ENCODE data around the gene UBE2Z. TPM values are rescaled to one million over a fixed set of nuclear protein-coding genes. Genes with fewer than 3 reads are reported as not detected.
"Not testable (repeated sequence)": the region's sequence is repeated elsewhere in the genome, so short reads cannot be mapped to it uniquely, and the experiment has no call there.

The UBE2Z gene
- 61.5 and 70.7 TPM in 2 replicates for total RNA-seq

DNA sequence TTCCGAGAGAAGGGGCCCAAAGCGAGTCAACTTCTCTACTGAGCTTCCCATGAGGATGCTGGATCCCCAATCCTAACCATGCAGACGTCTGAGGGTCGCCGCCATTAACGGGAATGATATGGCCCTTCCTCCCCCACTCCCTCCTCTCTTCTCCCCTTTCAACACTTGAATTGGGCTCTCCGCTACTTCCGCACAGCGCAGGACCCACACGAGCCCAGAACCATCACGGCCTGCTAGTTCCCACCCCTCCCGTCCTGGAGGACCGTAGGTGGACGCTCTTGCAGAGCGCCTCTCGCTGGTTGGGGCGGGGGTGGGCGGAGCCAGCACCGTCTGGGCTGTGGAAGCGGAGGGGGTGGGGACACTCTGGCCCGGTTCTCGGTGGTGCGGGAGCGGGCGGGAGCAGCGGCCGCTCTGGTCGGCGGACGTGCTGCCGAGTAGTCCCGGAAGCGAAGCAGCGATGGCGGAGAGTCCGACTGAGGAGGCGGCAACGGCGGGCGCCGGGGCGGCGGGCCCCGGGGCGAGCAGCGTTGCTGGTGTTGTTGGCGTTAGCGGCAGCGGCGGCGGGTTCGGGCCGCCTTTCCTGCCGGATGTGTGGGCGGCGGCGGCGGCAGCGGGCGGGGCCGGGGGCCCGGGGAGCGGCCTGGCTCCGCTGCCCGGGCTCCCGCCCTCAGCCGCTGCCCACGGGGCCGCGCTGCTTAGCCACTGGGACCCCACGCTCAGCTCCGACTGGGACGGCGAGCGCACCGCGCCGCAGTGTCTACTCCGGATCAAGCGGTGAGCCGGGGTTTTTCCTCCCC is at the start of gene UBE2Z:
Gene UBE2Z, plus strand, starts transcription at position 361 of the 797 bp plus-strand sequence. Its CDS starts 97 bp downstream, at position 458.
- peak; percentile 85 for DNase-seq (ENCODE audit: low read depth, low spot score)

DNA sequence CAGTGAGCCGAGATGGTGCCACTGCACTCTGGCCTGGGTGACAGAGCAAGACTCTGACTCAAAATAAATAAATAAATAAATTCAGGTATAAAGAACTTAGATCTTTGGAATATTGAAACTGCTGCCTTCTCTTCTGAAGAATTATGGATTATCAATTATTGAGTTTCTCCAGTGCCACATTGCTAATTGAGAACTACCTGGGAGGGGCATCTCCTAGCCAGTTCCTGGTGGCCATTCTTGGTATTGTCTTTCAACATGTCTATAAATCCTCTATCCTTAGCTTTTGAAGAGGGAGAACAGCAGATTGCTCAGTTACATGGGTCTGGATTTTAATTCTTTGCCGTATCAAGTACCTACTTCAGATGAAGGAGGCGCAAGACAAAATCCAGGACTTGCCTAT is 48.2 kb upstream of the UBE2Z start:
- no peak for DNase-seq (ENCODE audit: low read depth, low spot score)

DNA sequence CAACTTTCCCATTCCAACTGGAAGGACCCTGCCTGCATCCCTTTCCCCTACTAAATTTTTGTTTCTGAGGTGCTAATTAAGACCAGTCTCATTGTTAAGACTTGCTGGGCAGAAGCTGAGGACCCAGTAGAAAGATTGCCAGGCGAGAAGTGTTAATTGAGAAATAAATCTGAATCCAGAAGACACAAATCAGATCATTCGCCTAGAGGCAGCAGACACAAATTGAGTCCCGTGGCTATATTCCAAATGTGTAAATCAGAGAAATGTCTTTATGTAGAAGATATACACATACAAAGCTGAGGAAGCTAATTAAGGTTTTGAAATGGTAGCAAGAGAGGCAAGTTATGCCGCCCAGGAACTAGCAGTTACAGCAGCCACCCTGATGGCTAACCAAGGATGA is 47.8 kb upstream of the UBE2Z start:
- DNase-seq (ENCODE audit: low read depth, low spot score): no peak

DNA sequence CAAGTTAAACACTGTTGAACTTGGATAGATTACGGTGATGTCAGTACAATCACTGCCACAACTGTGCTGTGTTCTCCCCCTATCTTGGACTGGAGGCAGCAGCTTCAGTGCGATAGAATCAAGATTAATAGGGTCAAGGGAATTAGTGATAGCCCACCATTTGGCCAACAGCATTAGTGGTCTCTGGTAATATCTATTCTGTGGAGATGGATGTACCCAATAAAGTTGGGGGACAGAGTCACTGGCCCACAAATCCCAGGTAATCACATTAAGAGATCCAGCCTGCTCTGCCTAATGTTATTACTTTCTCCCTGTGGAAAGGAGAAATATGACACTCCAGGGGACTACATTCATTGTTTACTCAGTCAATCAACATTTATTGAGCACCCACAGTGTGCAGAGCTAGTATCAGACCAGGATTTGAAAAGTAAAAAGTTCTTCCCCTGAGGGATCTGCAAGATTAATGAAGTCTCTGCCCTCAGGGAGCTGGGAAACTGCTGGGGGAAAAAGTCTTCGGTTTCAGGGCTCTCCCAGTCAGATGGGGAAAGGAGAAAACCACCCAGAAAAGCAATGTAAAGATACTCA is 39.2 kb upstream of the UBE2Z start:
- no peak for DNase-seq (ENCODE audit: low read depth, low spot score)

DNA sequence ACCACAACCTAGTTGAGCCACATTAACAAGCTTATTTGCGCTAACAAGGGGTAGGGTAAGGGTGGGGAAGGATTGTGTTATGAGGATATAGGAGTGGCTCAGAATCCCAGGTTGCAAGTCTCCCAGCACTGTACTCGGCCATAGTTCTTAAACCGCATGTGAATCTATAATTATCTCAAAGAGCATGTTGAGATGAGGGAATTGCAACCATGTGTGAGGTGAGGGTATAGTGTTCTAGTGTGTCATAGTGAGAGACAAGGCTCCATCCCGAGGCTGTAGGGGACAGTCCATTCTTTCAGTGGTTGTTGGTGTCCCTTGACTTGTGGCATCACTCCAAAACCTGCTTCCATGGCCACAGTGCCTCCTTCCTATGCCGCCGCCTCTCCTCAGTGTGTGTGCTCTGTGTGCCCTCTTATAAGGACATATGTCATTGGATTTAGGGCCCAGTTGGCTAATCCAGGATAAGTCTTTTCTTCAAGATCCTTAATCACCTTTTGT is 38.3 kb upstream of the UBE2Z start:
- no peak for DNase-seq (ENCODE audit: low read depth, low spot score)

DNA sequence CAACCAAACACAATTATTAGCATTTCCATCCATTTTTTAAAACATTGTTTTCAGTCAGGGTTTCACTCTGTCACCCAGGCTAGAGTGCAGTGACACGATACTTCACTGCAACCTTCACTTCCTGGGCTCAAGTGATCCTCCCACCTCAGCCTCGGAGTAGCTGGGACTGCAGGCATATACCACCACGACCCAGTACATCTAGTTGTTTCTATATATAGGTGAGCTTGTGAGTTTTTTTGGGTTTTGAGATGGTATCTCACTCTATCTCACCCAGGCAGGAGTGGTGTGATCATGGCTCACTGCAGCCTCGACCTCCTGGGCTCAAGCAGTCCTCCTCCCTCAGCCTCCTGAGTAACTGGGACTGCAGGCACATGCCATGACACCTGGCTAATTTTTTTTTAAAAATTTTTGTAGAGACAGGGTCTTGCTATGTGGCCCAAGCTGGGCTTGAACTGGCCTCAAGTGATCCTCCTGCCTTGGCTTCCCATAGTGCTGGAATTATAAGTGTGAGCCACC is 37.1 kb upstream of the UBE2Z start:
- DNase-seq (ENCODE audit: low read depth, low spot score): no peak

DNA sequence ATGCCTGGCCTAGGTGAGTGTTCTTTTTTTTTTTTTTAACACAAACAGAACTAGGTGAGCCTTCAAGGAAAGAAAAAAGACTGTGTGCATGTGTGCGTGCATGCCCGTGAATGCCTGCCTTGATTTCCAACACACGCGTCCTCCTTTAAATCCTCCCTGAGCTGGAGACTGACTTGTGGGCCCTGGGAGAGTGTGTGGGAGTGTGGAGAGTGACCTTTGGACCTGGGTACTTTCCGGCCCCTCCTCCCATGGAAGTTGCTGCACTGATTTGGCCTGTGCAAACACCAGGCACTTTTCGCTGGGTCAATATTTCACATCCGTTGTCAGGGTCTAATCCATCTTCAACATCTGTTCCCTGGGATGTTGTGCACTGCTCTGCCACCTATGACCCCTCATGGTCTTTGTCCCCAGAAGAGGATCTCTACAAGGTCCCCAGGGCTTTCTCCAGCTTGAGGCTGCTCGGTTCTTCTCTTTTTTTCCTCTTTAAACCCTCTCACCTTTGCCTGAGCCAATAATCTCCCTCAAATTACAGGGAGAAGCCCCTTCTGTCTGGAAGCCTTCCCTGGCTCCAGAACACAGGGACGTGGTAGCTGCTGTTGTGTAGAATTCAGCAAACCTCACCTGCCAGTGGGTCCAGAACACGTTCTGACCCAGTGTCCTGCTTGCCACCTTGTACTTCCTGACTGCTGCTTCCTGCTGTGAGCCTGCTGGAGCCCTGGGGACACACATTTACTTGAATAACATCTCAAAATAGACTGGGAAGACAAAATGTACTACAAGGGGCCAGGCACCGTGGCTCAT is 36.5 kb upstream of the UBE2Z start:
- no peak for DNase-seq (ENCODE audit: low read depth, low spot score)

DNA sequence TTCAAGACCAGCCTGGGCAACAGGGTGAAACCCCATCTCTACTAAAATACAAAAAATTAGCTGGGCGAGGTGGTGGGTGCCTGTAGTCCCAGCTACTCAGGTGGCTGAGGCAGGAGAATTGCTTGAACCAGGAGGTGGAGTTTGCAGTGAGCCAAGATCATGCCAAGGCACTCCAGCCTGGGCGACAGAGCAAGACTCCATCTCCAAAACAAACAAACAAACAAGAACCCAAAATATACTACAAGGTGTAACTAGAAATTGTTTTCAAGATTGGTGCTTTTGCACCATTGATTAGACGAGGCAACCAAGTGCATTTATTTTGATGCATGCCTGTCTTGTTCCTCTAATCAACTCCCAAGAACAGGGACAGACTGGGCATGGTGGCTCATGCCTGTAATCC is 35.8 kb upstream of the UBE2Z start:
- DNase-seq (ENCODE audit: low read depth, low spot score): not testable (repeated sequence)

DNA sequence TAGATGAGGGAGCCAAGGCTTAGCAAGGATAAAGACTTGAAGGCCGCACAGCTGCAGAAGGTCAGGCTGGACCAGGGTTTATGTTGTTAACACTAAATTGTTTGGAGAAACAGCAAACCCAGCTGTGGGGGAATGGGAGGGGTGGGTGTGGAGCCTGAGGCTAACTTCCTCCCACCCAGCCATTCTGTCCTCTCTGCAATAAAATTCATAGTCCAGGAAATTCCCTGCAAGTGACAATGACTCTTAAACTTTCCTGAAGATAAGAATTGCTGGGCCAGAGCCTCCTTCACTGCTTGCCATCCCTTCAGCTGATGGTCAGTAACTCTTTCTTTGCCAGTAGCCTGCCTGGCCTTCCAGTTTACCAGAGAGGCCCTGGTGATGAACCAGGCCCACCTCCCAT is 35.0 kb upstream of the UBE2Z start:
- no peak for DNase-seq (ENCODE audit: low read depth, low spot score)

DNA sequence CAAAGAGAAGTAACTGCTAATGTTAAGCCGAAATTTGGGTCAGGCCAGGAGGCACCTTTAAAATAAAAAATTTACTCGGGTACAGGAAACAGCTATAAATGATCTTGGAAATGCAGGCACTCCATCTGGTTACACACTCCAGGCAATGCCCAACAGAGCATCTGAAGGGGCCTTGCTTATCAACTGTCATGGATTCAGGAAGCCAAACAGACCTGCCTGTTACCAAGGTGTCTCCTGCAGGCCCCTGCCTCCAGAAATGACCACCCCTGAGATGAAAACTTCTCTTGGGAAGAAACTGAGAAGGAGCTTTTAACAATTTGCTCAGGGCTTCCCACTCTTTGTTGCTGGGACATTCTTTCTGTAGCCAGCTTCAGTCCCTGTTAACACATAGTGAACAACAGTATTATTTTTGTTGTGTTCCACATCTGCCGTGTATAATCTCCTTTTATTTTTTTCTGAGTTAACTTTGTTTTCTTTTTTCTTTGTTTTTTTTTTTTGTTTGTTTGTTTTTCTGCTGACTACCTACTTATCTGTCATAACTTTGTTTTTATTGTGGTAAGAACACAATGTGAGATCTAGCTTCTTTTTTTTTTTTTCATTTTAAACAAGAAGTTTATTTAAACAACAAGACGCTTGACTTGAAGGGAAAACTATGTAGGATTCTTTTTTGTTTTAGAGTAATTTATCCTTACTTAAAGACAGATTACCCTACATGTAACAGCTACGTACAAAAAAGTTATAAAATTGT is 34.3 kb upstream of the UBE2Z start:
- no peak for DNase-seq (ENCODE audit: low read depth, low spot score)

DNA sequence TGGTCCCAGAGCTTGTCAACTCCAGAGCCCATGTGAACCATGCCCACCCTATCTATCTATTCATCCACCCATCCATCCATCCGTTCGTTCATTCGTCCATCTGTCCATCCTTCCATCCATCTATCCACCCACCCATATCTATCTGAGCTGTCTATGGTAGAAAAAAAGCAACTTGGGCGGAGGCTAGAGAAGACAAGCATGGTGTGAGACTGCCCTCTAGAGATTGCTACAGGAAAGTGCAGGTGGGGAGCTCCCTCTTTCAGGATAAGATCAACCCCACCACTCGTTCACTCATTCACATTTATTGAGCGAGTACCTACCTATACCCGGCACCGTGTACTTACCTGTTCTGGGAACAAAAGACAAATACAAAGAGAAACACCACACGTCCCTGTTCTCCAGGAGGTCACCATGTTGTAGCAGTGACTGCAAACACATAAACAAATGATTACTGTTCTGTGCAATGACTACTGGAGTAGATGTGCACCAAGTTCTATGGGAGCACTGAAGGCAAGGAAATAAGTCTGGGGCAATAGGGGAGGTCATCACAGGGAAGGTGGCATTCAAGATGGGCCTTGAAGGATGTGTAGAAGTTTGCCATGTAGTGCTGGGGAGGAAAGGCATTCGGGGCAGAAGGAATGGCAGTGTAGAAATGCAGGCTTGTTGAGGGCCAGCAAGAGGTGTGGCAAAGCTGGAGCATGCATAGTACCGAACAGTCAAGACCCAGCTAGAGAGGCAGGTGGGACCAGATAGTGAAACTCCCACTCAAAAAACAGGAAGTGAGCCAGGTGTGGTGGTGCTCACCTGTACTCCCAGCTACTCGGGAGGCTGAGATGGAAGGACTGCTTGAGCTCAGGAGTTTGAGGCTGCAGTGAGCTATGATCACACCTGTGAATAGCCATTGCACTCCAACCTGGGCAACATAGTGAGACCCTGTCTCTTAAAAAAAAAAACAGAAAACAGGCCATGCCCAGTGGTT is 29.0 kb upstream of the UBE2Z start:
- DNase-seq (ENCODE audit: low read depth, low spot score): no peak

DNA sequence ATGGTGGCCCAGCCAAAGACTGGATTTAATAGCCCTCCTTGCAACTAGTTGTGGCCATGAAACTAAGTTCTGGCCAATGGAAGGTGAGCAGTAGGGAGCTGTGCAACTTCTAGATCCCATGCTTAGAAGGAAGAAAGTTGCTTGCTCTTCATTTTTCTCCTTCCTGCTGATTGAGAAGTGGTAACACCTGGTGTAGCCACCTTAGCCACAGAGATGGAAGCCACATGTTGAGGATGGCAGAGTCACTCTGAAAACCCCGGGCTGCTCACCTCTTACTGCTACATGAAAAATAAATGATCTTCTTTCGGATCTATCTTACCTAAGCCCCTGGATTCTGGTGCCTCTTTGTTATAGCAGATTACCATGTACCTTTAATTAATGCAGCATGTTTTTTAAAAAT is 25.9 kb upstream of the UBE2Z start:
- no peak for DNase-seq (ENCODE audit: low read depth, low spot score)

DNA sequence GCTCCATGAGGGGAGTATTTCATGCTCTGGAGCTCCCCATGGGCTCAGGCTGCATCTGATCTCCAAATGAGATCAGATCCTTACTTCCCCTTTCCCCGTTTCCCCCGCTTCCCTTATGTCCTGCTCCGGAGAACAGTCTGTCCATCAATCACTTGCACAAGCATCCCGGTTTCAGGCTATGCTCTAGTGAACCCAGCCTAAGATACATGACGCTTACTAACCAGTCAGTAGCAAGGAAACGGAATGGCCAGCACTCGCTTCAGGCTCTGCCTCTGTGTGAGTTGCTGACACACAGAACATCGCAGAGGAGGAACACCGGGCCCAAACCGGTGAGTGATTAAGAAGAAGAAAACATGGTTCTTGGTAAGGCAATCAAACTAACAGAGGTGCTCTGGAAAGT is 25.0 kb upstream of the UBE2Z start:
- DNase-seq (ENCODE audit: low read depth, low spot score): no peak

DNA sequence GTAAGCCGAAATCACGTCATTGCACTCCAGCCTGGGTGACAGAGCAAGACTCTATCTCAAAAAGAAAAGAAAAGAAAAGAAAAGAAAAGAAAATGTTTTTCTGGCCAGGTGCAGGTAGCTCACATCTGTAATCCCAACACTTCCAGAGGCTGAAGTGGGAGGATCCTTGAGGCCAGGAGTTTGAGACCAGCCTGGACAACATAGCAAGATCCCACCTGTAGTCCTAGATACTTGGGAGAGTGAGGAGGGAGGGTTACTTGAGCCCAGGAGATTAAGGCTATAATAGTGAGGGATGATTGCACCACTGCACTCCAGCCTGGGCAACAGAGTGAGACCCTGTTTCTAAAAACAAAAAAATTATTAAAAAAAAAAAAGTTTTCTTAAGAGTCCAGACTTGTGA is 18.1 kb upstream of the UBE2Z start:
- DNase-seq (ENCODE audit: low read depth, low spot score): no peak

DNA sequence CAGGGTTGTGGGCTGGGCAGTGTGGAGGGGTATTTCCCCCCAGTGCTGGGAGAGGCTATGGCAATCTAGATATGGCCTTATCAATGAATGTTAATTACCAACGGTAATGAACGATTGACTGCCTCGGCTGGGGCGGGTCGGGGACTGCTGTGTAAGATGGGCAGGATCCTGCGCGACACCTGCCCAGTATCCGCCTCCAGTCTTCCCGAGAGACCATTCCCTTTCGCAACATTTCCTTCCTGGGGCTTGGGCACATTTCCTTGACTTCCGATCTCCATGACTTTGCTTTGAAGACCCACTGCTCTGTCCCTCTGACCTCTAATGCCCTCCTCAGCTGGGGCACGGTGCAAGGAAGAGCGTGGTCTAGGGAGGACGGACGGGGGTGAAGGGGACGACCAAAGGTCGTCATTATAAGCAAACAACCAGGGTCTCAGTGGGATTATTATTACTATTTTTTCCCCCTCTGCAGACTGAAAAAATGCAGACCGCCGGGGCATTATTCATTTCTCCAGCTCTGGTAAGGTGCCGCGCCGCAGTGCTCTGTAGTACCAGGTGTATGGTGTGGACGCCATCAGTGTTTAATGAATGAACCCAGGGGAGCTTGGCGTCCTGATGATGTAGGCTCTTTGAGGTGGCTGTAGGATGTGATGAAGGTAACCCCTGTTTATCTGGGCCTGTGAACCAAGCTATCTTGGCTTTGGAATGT is 15.1 kb upstream of the UBE2Z start:
- DNase-seq (ENCODE audit: low read depth, low spot score): no peak

DNA sequence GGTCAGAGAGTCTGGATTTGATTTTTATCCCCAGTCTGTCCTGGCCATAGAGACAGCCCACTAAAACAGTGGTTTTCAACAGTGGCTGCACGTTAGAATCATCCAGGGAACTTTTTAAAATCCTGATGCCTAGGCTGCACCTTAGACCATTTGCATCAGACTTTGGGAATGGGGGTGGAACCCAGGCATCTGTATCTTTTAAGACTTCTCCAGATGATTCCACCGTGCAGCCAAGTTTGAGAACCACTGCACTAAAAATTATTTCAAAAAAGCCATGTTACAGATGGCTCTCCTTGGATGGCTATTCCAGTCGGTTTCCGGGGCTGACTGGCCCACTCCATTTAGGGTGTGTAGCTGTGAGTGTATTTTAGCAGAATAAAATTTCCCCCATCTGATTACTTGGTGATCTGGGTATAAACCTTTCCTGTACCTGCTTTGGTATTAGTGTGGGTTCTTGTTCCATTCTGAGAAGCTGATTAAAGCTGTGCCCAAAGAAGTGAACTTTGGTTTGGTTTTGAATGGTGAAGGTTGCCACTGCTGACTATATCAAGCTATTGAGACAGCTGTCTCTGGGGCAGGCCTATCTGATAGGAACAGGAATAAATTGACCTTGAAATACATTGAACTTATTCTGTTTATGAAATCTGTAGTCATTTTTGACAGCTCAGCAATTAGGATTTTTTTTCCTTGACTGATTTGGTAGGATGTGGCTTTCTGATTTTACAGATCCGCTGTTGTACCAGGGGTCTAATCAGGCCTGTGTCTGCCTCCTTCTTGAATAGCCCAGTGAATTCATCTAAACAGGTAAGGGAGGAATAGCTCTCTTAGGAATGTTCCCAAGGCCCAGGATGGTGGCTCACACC is 14.3 kb upstream of the UBE2Z start:
- no peak for DNase-seq (ENCODE audit: low read depth, low spot score)

DNA sequence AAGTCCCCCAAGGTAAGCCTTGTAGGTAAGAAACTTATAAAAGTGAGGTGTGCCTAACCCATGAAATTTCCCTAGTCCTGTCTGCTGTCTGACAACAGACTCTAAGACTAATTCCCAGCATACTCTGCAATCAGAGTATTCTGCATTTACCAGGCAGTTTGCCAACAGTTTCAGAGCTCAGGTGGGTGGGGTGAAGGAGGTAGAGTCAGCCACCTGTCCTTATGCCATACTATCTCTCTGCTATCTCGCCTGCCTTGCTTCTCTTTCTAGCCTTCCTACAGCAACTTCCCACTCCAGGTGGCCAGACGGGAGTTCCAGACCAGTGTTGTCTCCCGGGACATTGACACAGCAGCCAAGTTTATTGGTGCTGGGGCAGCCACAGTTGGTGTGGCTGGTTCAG is 13.3 kb upstream of the UBE2Z start:
- no peak for DNase-seq (ENCODE audit: low read depth, low spot score)

DNA sequence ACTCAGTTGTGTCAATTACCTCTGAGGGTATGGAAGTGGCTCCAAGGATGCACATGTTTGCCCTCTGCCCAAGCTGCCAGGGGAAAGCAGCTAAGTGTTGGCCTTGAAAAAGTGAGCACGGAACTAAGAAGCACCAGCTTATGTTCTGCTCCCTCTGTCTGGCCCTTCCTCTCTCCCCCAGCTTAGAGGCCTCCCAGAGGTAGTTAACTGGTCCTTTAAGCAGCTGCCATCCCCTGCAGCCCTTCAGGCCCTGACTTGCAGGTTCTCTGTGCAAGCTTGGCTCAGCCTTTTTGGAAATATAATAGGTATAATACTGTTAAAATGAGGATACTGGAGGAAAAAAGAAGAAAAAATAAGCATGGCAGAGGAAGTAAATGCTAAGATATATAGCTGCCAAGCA is 7.0 kb upstream of the UBE2Z start:
- DNase-seq (ENCODE audit: low read depth, low spot score): no peak

DNA sequence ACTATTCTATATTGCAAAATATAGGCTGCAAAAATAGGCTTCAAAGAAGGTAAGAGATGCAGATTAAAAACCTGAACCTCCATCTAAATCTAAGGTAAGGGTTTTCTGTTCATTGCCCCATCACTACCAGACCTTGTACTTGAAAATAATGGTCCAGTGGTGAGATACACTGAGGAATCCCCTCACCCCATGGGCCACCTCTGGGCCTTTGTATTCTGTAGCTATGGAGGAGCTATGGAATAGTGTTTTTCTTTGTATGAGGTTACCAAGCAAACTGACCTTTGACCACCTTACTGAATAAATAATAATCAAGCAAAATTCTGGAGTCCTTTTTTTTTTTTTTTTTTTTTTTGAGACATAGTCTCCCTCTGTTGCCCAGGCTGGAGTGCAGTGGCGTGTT is 4.8 kb upstream of the UBE2Z start:
- no peak for DNase-seq (ENCODE audit: low read depth, low spot score)
